ENCODE results near the gene THSD7B.

DNA sequence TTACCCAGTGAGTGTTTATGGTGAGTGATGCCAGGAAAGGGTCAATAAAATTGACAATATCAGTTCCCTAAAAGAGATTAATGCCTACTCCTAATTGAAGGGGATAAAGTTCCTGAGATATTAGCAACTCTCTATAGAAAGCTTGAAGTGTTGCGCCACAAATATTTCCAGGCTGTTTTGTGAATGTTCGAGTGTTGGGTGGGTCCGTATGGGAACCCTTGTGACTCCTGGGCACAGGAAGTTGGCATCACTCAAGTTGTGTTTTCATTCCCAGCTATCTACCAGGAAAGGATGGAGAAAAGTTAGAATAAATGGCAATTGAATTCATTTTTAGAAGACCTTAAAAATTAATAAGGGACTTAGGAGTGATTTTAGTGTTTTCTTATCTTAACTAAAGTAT is 472.7 kb downstream of the THSD7B start:
- no peak for TF ChIP-seq MXI1 (conservative IDR thresholded peaks at IDR 0.05; ENCODE audit: poor library complexity, severe bottlenecking)
- TF ChIP-seq, protein P1, sequence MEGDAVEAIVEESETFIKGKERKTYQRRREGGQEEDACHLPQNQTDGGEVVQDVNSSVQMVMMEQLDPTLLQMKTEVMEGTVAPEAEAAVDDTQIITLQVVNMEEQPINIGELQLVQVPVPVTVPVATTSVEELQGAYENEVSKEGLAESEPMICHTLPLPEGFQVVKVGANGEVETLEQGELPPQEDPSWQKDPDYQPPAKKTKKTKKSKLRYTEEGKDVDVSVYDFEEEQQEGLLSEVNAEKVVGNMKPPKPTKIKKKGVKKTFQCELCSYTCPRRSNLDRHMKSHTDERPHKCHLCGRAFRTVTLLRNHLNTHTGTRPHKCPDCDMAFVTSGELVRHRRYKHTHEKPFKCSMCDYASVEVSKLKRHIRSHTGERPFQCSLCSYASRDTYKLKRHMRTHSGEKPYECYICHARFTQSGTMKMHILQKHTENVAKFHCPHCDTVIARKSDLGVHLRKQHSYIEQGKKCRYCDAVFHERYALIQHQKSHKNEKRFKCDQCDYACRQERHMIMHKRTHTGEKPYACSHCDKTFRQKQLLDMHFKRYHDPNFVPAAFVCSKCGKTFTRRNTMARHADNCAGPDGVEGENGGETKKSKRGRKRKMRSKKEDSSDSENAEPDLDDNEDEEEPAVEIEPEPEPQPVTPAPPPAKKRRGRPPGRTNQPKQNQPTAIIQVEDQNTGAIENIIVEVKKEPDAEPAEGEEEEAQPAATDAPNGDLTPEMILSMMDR (IDR thresholded peaks at IDR 0.05; ENCODE audit: poor library complexity, severe bottlenecking) = no peak
- no peak for TF ChIP-seq EZH2 (IDR thresholded peaks at IDR 0.05; ENCODE audit: borderline replicate concordance, insufficient read depth, low read length, poor library complexity, severe bottlenecking)
- TF ChIP-seq, protein P2, sequence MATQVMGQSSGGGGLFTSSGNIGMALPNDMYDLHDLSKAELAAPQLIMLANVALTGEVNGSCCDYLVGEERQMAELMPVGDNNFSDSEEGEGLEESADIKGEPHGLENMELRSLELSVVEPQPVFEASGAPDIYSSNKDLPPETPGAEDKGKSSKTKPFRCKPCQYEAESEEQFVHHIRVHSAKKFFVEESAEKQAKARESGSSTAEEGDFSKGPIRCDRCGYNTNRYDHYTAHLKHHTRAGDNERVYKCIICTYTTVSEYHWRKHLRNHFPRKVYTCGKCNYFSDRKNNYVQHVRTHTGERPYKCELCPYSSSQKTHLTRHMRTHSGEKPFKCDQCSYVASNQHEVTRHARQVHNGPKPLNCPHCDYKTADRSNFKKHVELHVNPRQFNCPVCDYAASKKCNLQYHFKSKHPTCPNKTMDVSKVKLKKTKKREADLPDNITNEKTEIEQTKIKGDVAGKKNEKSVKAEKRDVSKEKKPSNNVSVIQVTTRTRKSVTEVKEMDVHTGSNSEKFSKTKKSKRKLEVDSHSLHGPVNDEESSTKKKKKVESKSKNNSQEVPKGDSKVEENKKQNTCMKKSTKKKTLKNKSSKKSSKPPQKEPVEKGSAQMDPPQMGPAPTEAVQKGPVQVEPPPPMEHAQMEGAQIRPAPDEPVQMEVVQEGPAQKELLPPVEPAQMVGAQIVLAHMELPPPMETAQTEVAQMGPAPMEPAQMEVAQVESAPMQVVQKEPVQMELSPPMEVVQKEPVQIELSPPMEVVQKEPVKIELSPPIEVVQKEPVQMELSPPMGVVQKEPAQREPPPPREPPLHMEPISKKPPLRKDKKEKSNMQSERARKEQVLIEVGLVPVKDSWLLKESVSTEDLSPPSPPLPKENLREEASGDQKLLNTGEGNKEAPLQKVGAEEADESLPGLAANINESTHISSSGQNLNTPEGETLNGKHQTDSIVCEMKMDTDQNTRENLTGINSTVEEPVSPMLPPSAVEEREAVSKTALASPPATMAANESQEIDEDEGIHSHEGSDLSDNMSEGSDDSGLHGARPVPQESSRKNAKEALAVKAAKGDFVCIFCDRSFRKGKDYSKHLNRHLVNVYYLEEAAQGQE (IDR thresholded peaks at IDR 0.05; ENCODE audit: borderline replicate concordance) = no peak
- TF ChIP-seq TAF1 (IDR thresholded peaks at IDR 0.05; ENCODE audit: low read depth) = no peak
- no peak for TF ChIP-seq EP300 (conservative IDR thresholded peaks at IDR 0.05; ENCODE audit: poor library complexity, severe bottlenecking)
- TF ChIP-seq POLR2AphosphoS5 (IDR thresholded peaks at IDR 0.05) = no peak
